Measurements from ENCODE around the gene WNT7B.

- TF ChIP-seq CTCF (IDR thresholded peaks at IDR 0.05): no peak
- no peak for TF ChIP-seq EZH2 (IDR thresholded peaks at IDR 0.05; ENCODE audit: borderline replicate concordance, insufficient read depth, low read depth, low read length, poor library complexity, severe bottlenecking)
Measured at GRCh38 chr22:45969801-45970470, 7.0 kb downstream of the WNT7B start.

All from B cell (primary cell).